BLaER1 treated with 17β-estradiol and CSF1 and Interleukin-3, amounts not matched to agents 10 nM and 100 nM (cell line): ENCODE results near the gene PTMS.

Source experiments
- H3K27ac ChIP-seq, 11 experiments: shearing (Covaris generic); formaldehyde crosslinking; 2 replicates each; pipeline ENCODE4 v1.8.1; 2022
- H3K27me3 ChIP-seq, 11 experiments: shearing (Covaris generic); formaldehyde crosslinking; 2 replicates each; pipeline ENCODE4 v1.8.1; 2022
- H3K36me3 ChIP-seq, 11 experiments: shearing (Covaris generic); formaldehyde crosslinking; 2 replicates each; pipeline ENCODE4 v1.8.1; 2022
- H3K4me1 ChIP-seq, 10 experiments: shearing (Covaris generic); formaldehyde crosslinking; 2 replicates each; pipeline ENCODE4 v1.8.1; 2022
- H3K4me2 ChIP-seq, 11 experiments: shearing (Covaris generic); formaldehyde crosslinking; 2 replicates each; pipeline ENCODE4 v1.8.1; 2022
- H3K4me3 ChIP-seq, 10 experiments: shearing (Covaris generic); formaldehyde crosslinking; 2 replicates each; pipeline ENCODE4 v1.8.1; 2022
- H3K9ac ChIP-seq, 11 experiments: shearing (Covaris generic); formaldehyde crosslinking; 2 replicates each; pipeline ENCODE4 v1.8.1; 2022
- H3K9me3 ChIP-seq, 11 experiments: shearing (Covaris generic); formaldehyde crosslinking; replicated peaks in 1 of 11; 2 replicates each; pipeline ENCODE4 v1.8.1; 2022
- H4K20me1 ChIP-seq, 11 experiments: shearing (Covaris generic); formaldehyde crosslinking; 2 replicates each; pipeline ENCODE4 v1.8.1; 2022
- Cebpa-rat ChIP-seq, 11 experiments: shearing (Covaris generic); IDR thresholded peaks; 2 replicates each; pipeline ENCODE4 v1.8.1; 2022

PTMS gene

GRCh38 chr12:6766651-6767349, 637 bp downstream of the PTMS start:
- peak overlapping the region; percentile 56 to 79 (median 67) for H3K4me3 ChIP-seq
- no peaks in the 10 kb centered on the region for H3K9me3 ChIP-seq
- peak overlapping the region; percentile 85 to 97 (median 95) for H3K4me2 ChIP-seq
- H3K36me3 ChIP-seq: no peaks in the 10 kb centered on the region; a peak in 1 of 22 replicates
- peaks cover 0 to 42% (median 21%) of the 10 kb centered on the region in 11 experiments; a peak in 17 of 22 replicates for H4K20me1 ChIP-seq
- peaks cover 9 to 71% (median 51%) of the 10 kb centered on the region in 10 experiments for H3K4me1 ChIP-seq
- peak overlapping the region; percentile 38 to 90 (median 69); a peak in 21 of 22 replicates for H3K9ac ChIP-seq
- peak overlapping the region in 5 of 11 experiments; percentile 29 to 73 (median 59); a peak in 9 of 22 replicates for H3K27ac ChIP-seq
- no peak for TF ChIP-seq Cebpa-rat (IDR thresholded peaks at IDR 0.05)
- peaks cover 63 to 100% (median 100%) of the 10 kb centered on the region in 11 experiments for H3K27me3 ChIP-seq

GRCh38 chr12:6767353-6768319, 1.5 kb downstream of the PTMS start:
- Histone ChIP-seq H3K27ac (peak overlapping the region in 3 of 11 experiments; percentile 59 to 73 (median 72); a peak in 3 of 22 replicates), H3K27me3 (peaks cover 71 to 100% (median 100%) of the 10 kb centered on the region in 11 experiments), H3K36me3 (no peaks in the 10 kb centered on the region; a peak in 1 of 22 replicates), H3K9me3 (no peaks in the 10 kb centered on the region), H3K4me1 (peaks cover 9 to 80% (median 57%) of the 10 kb centered on the region in 10 experiments), H4K20me1 (peaks cover 0 to 44% (median 21%) of the 10 kb centered on the region in 11 experiments; a peak in 17 of 22 replicates), H3K4me3 (peak overlapping the region; percentile 56 to 79 (median 67)), H3K4me2 (peak overlapping the region; percentile 85 to 97 (median 95)), H3K9ac (peak overlapping the region in 10 of 11 experiments; percentile 38 to 90 (median 69); a peak in 15 of 22 replicates)
- TF ChIP-seq Cebpa-rat (IDR thresholded peaks at IDR 0.05): no peak

- peak overlapping the region in 1 of 11 experiments; percentile 37; a peak in 2 of 22 replicates for H3K9ac ChIP-seq
- H3K4me1 ChIP-seq: peaks cover 9 to 84% (median 63%) of the 10 kb centered on the region in 10 experiments
- H3K27ac ChIP-seq: no peak overlapping the region
- peaks cover 79 to 100% (median 100%) of the 10 kb centered on the region in 11 experiments for H3K27me3 ChIP-seq
- H3K36me3 ChIP-seq: no peaks in the 10 kb centered on the region; a peak in 1 of 22 replicates
- TF ChIP-seq Cebpa-rat (IDR thresholded peaks at IDR 0.05): no peak
- peak overlapping the region in 4 of 11 experiments; percentile 13 to 95 (median 92); a peak in 6 of 22 replicates for H3K4me2 ChIP-seq
- H4K20me1 ChIP-seq: peaks cover 0 to 51% (median 22%) of the 10 kb centered on the region in 11 experiments; a peak in 17 of 22 replicates
- H3K9me3 ChIP-seq: no peaks in the 10 kb centered on the region
- H3K4me3 ChIP-seq: peak overlapping the region in 2 of 10 experiments; percentile 72 to 79; a peak in 3 of 20 replicates
Measured at GRCh38 chr12:6768437-6768914, 2.3 kb downstream of the PTMS start.

- Histone ChIP-seq H3K27me3 (peaks cover 79 to 100% (median 100%) of the 10 kb centered on the region in 11 experiments), H3K27ac (no peak overlapping the region), H3K36me3 (no peaks in the 10 kb centered on the region; a peak in 1 of 22 replicates), H3K4me2 (peak overlapping the region in 6 of 11 experiments; percentile 1 to 95 (median 51); a peak in 8 of 22 replicates), H3K9me3 (no peaks in the 10 kb centered on the region), H4K20me1 (peaks cover 0 to 51% (median 22%) of the 10 kb centered on the region in 11 experiments; a peak in 17 of 22 replicates), H3K4me1 (peaks cover 9 to 78% (median 60%) of the 10 kb centered on the region in 10 experiments), H3K4me3 (peak overlapping the region in 1 of 10 experiments; percentile 79; a peak in 1 of 20 replicates), H3K9ac (0 out of 22 replicates have a peak overlapping the region, but pooled peaks of 1 of the 11 experiments have one; percentile 37)
- TF ChIP-seq Cebpa-rat (IDR thresholded peaks at IDR 0.05): no peak
Measured at GRCh38 chr12:6768990-6769389, 2.8 kb downstream of the PTMS start.

- H3K4me2 ChIP-seq: peak overlapping the region in 3 of 11 experiments; percentile 89 to 95 (median 94); a peak in 6 of 22 replicates
- no peak for TF ChIP-seq Cebpa-rat (IDR thresholded peaks at IDR 0.05)
- H3K9ac ChIP-seq: no peak overlapping the region
- H3K9me3 ChIP-seq: no peaks in the 10 kb centered on the region
- peaks cover 9 to 72% (median 53%) of the 10 kb centered on the region in 10 experiments for H3K4me1 ChIP-seq
- H3K27ac ChIP-seq: no peak overlapping the region
- H4K20me1 ChIP-seq: peaks cover 0 to 57% (median 22%) of the 10 kb centered on the region in 11 experiments; a peak in 17 of 22 replicates
- peaks cover 79 to 100% (median 100%) of the 10 kb centered on the region in 11 experiments for H3K27me3 ChIP-seq
- H3K4me3 ChIP-seq: no peak overlapping the region
- no peaks in the 10 kb centered on the region; a peak in 1 of 22 replicates for H3K36me3 ChIP-seq
Measured at GRCh38 chr12:6769666-6770065, 3.5 kb downstream of the PTMS start.

GRCh38 chr12:6770094-6770493, 3.9 kb downstream of the PTMS start:
- no peaks in the 10 kb centered on the region; a peak in 1 of 22 replicates for H3K36me3 ChIP-seq
- peaks cover 9 to 68% (median 50%) of the 10 kb centered on the region in 10 experiments for H3K4me1 ChIP-seq
- peak overlapping the region in 3 of 11 experiments; percentile 66 to 95 (median 94); a peak in 6 of 22 replicates for H3K4me2 ChIP-seq
- H3K4me3 ChIP-seq: no peak overlapping the region
- no peaks in the 10 kb centered on the region for H3K9me3 ChIP-seq
- peaks cover 79 to 100% (median 100%) of the 10 kb centered on the region in 11 experiments for H3K27me3 ChIP-seq
- H3K27ac ChIP-seq: no peak overlapping the region
- H3K9ac ChIP-seq: peak overlapping the region in 1 of 11 experiments; percentile 22; a peak in 1 of 22 replicates
- H4K20me1 ChIP-seq: peaks cover 0 to 57% (median 22%) of the 10 kb centered on the region in 11 experiments; a peak in 17 of 22 replicates
- no peak for TF ChIP-seq Cebpa-rat (IDR thresholded peaks at IDR 0.05)

GRCh38 chr12:6770600-6770999, 4.4 kb downstream of the PTMS start:
- Histone ChIP-seq H3K4me3 (no peak overlapping the region), H3K4me1 (peaks cover 9 to 63% (median 47%) of the 10 kb centered on the region in 10 experiments), H3K9ac (peak overlapping the region in 2 of 11 experiments; percentile 22 to 35; a peak in 3 of 22 replicates), H3K4me2 (peak overlapping the region in 5 of 11 experiments; percentile 1 to 95 (median 66); a peak in 7 of 22 replicates), H3K27me3 (peaks cover 79 to 100% (median 100%) of the 10 kb centered on the region in 11 experiments), H4K20me1 (peaks cover 0 to 55% (median 22%) of the 10 kb centered on the region in 11 experiments; a peak in 17 of 22 replicates), H3K36me3 (no peaks in the 10 kb centered on the region; a peak in 1 of 22 replicates), H3K9me3 (no peaks in the 10 kb centered on the region), H3K27ac (0 out of 22 replicates have a peak overlapping the region, but pooled peaks of 1 of the 11 experiments have one; percentile 20)
- no peak for TF ChIP-seq Cebpa-rat (IDR thresholded peaks at IDR 0.05)
